CD1c-positive myeloid dendritic cell (primary cell): ENCODE results near the gene SCARB2.
"Not testable (repeated sequence)": the region's sequence is repeated elsewhere in the genome, so short reads cannot be mapped to it uniquely, and the experiment has no call there.

Experiments used
- DNase-seq: peaks from one replicate; pipeline ENCODE4 v3.0.0-alpha.2; 2016; ENCODE audit errors: extremely low spot score

SCARB2 gene, protein sequence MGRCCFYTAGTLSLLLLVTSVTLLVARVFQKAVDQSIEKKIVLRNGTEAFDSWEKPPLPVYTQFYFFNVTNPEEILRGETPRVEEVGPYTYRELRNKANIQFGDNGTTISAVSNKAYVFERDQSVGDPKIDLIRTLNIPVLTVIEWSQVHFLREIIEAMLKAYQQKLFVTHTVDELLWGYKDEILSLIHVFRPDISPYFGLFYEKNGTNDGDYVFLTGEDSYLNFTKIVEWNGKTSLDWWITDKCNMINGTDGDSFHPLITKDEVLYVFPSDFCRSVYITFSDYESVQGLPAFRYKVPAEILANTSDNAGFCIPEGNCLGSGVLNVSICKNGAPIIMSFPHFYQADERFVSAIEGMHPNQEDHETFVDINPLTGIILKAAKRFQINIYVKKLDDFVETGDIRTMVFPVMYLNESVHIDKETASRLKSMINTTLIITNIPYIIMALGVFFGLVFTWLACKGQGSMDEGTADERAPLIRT

GRCh38 chr4:76213415-76214176 lies at the start of gene SCARB2:
TSS of gene SCARB2 (minus strand) at chr4:76213824. CDS start at chr4:76213543, 281 bp downstream.
- DNase-seq, result peak; percentile 92

- DNase-seq, result no peak
Measured at GRCh38 chr4:76260571-76260970, 46.9 kb upstream of the SCARB2 start.

DNA sequence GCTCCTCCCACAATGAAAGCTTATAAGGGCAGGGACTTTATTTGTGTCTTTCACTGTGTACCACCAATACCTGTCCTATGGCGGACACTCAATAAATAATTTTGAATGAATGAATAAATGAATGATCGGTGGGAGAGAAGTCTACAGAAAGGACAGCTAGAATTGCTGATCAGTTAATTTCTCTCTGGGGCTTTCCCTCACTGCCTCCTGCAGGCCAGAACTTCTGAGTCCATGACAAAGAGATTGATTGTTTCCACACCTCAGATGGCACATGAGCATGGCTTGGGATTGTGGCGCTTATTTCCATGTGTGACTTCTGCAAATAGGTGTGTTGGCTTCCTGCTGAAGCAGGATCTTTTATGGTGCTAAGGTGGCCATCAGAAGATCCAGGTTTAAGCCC lies 44.2 kb upstream of the SCARB2 start:
- no peak for DNase-seq

DNA sequence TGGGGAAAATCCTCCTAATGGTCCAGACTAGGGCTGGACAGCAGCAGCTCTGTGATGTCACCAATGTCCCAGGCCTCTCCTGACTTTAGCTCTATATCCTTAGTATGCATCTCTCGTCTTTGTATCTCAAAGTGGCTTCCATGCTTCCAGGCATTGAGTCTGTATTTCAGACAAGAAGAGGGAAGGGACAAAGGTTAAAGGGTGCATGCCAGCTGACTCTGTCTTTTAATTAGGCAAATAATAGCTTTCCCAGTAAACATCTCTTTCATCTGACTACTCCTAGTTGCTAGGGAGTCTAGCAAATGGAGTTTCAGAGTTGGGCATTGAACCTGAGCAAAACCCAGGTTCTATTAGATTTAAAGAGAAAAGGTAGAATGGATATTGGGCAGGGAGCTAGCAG lies 43.3 kb upstream of the SCARB2 start:
- DNase-seq, result no peak

- no peak for DNase-seq
Measured at GRCh38 chr4:76256032-76256431, 42.4 kb upstream of the SCARB2 start.

DNA sequence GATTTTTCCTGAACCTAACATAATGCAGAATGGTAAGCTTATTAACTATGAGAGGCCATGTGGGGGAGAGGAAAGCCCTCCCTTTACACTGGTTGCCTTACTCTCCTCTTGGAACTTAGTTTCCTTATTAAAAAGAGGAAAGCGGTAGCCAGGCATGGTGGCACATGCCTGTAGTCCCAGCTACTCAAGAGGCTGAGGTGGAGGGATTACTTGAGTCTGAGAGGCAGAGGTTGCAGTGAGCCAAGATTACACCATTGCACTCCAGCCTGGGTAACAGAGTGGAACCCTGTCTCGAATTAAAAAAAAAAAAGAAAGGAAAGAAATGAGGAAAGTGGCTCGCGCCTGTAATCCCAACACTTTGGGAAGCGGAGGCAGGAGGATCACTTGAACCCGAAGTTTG lies 39.9 kb upstream of the SCARB2 start:
- no peak for DNase-seq

DNA sequence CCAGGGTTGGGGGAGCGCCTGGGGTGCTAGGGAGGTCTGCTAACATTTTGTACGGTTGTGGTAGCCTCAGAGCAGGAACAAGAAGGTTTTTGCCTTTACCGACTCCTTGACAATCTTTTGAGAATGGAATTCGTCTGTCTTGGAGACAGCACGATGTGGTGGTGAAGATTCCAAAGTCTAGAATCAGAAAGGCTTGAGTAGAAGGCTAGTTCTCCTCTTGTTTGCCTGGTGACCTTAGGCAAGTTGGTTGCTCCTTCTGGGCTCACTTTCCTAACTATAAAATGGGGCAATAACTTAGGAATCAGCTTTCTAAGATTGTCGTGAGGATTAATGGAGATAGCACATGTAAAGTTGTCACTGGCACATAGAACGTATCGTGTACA lies 38.6 kb upstream of the SCARB2 start:
- DNase-seq, result no peak

GRCh38 chr4:76251441-76252270 lies 38.0 kb upstream of the SCARB2 start, which contains the start of gene FAM47E:
TSS of gene FAM47E (plus strand) at chr4:76251721. CDS start at chr4:76251747, 26 bp downstream.
- DNase-seq, result peak; percentile 73

GRCh38 chr4:76250962-76251361 lies 37.3 kb upstream of the SCARB2 start:
- no peak for DNase-seq

GRCh38 chr4:76246852-76247251 lies 33.2 kb upstream of the SCARB2 start:
- DNase-seq, result no peak

GRCh38 chr4:76246025-76246424 lies 32.4 kb upstream of the SCARB2 start:
- no peak for DNase-seq

DNA sequence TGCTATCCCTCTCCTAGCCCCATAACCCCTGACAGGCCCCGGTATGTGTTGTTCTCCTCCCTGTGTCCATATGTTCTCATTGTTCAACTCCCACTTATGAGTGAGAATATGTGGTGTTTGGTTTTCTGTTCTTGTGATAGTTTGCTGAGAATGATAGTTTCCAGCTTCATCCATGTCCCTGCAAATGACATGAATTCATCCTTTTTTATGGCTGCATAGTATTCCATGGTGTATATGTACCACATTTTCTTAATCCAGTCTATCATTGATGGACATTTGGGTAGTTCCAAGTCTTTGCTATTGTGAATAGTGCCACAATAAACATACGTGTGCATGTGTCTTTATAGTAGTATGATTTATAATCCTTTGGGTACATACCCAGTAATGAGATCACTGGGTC lies 30.3 kb upstream of the SCARB2 start:
- not testable (repeated sequence) for DNase-seq

DNA sequence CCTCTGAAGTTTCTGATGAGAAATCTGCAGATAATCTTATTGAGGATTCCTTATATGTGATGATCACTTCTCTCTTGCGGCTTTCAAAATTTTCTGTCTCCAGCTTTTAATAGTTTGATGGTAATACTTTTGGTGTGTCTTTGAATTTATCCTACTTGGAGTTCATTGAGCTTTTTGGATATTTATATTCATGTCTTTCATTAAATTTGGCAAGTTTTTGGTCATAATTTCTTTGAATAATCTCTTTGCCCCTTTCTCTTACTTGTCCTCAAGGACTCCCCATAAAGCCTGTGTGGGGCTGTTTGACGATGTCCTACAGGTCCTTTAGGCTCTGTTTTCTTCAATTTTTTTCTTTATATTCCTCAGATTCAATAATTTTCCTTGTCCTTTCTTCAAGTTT lies 26.6 kb upstream of the SCARB2 start:
- no peak for DNase-seq

GRCh38 chr4:76238701-76239100 lies 25.1 kb upstream of the SCARB2 start:
- DNase-seq, result no peak

DNA sequence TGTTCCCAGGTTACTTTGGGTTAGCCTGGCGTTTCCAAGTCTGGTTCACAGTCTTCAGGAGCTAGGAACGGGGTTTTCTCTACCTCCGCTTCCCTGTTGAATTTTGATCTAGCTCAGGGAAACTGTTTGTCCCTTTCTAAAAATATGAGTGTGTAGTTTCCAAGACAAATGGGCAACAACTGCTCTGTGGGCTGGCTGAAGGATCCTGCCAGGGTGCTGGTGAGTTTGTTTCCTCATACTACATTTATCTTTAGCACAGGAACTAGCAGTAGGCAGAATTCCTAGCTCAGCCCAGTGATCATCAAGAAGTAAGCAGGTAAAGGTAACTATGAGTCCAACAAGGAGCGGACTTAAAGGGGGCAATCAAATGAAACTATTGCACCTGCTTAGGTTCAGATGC lies 24.6 kb upstream of the SCARB2 start:
- no peak for DNase-seq

- no peak for DNase-seq
Measured at GRCh38 chr4:76235915-76236314, 22.3 kb upstream of the SCARB2 start.

- no peak for DNase-seq
Measured at GRCh38 chr4:76235407-76235806, 21.8 kb upstream of the SCARB2 start.

- DNase-seq, result no peak
Measured at GRCh38 chr4:76234679-76235044, 21.0 kb upstream of the SCARB2 start.

- DNase-seq, result no peak
Measured at GRCh38 chr4:76233967-76234678, 20.5 kb upstream of the SCARB2 start.

DNA sequence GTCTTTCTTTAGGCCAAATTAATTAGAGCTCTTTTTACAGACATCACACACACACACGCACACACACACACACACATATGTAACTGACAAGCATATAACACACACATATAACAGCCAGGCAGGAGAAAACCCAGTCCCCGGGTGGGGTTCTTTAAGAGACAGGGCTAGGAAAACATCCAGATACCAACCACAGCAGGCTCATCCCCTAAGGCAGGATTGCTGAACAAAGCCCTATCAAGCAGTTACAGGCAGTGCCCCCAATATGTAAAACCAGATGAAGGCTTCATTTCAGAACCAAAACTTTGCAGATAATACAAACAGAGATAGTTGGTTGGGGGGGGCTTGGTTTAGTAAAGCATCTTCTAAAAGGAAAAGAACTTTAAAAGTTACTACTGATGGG lies 19.9 kb upstream of the SCARB2 start:
- no peak for DNase-seq

- no peak for DNase-seq
Measured at GRCh38 chr4:76233083-76233482, 19.5 kb upstream of the SCARB2 start.
